Kidney (tissue), 14 donors: ENCODE measurements around the gene FBLN5. TPM values are rescaled to one million over a fixed set of nuclear protein-coding genes. Genes with fewer than 3 reads are reported as not detected.

Experiments used
- DNase-seq, 5 donors: peaks; one replicate each; pipeline ENCODE4 v3.0.0-alpha.2; 2013 to 2020
- FAIRE-seq: peaks from 2 replicates; lab custom pipeline; 2012; peaks lifted over from hg19 to GRCh38; lab: Jason Lieb, UNC
- H3K27ac ChIP-seq, 2 donors: one replicate each; pipeline ENCODE4 v1.7.0; 2013; ENCODE audit warnings: low read depth in 2 of 2, low read length in 2 of 2, inconsistent platforms in 1 of 2
- H3K27me3 ChIP-seq: one replicate; pipeline ENCODE4 v1.7.1; 2013; ENCODE audit warnings: low read length, inconsistent platforms; ENCODE audit not compliant: control insufficient read depth, insufficient read depth
- H3K36me3 ChIP-seq, 3 donors: one replicate each; pipeline versions ENCODE4 v1.7.0 to v1.7.1; 2013; ENCODE audit warnings: low read length in 3 of 3, control low read depth in 1 of 3, inconsistent platforms in 1 of 3; ENCODE audit not compliant: insufficient read depth in 3 of 3, control insufficient read depth in 2 of 3
- H3K4me1 ChIP-seq, 3 donors: one replicate each; pipeline versions ENCODE4 v1.7.0 to v1.7.1; 2013; ENCODE audit warnings: low read length in 3 of 3, inconsistent platforms in 1 of 3, low read depth in 1 of 3; ENCODE audit not compliant: control insufficient read depth in 2 of 3, insufficient read depth in 2 of 3
- H3K4me3 ChIP-seq, 3 donors: one replicate each; pipeline versions ENCODE4 v1.7.0 to v1.8.1; 2013; ENCODE audit warnings: low read length in 3 of 3, control low read depth in 1 of 3, inconsistent platforms in 1 of 3
- H3K9ac ChIP-seq, 3 donors: one replicate each; pipeline versions ENCODE4 v1.7.0 to v1.7.1; 2013; ENCODE audit warnings: low read length in 3 of 3, control low read depth in 1 of 3, inconsistent platforms in 1 of 3
- H3K9me3 ChIP-seq, 3 donors: one replicate each; pipeline versions ENCODE4 v1.7.0 to v1.7.1; 2013; ENCODE audit warnings: low read length in 3 of 3, control low read depth in 1 of 3, inconsistent platforms in 1 of 3; ENCODE audit not compliant: control insufficient read depth in 2 of 3, insufficient read depth in 1 of 3
- intact Hi-C: fragments of 100-400 bp; cut with DNase I; formaldehyde crosslinking; loops from one replicate; pipeline ENCODE4 v1.11.1; 2022
- polyA plus RNA-seq: library from polyadenylated mRNA; stranded (reverse); fragments of 350-450 nt; fragmentation: Illumina TruSeq; extraction: RNeasy Lipid Tissue Mini Kit (QIAGEN cat#74804); gene quantifications from one replicate; pipeline ENCODE4 v1.2.3, GENCODE V29; 2014; ENCODE audit warnings: low read depth, low replicate concordance; ENCODE audit not compliant: insufficient read depth
- total RNA-seq: library from RNA; stranded (reverse); fragmentation: NEBNext Ultra II Directional; extraction: Animal tissue kit (Norgen Biotek cat#: 25700); gene quantifications from one replicate; pipeline ENCODE4 v1.2.1, GENCODE V29; 2021
- TF ChIP-seq, protein P1 (sequence below): IDR thresholded peaks from 3 replicates; pipeline ENCODE4 v1.5.1; 2012; ENCODE audit warnings: mild to moderate bottlenecking, moderate library complexity, borderline replicate concordance; ENCODE audit not compliant: insufficient read depth; ENCODE audit errors: extremely low read depth
- donor health status: control.
- donor health status: control.
- donor health status: control.
- donor health status: control.
- donor health status: control.
- donor health status: DM: yes; HTN: yes; CAD: no.
- donor health status: Normal renal cell carcinoma (clear cell type).

Gene FBLN5
- total and polyA plus RNA-seq, 2 donors from 2014 or later: 75.2 to 99.0 TPM

DNA sequence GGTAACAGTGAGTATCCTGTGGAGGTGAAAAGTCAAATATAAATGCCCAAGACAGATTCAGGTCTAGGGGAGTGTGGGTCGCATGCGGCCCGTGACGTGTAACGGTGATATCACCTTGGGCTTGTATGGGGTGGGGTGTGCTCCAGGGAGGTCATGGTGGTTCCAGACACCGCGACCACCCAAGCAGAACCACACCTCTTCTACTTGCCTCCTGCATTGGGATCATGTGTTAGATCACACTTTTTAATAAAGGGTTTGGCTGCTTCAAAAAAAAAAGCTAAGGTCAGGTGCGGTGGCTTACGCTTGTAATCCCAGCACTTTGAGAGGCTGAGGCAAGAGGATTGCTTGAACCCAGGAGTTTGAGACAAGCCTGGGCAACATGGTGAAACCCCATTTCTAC lies 4.5 kb downstream of the FBLN5 start:
- TF ChIP-seq, protein P1, sequence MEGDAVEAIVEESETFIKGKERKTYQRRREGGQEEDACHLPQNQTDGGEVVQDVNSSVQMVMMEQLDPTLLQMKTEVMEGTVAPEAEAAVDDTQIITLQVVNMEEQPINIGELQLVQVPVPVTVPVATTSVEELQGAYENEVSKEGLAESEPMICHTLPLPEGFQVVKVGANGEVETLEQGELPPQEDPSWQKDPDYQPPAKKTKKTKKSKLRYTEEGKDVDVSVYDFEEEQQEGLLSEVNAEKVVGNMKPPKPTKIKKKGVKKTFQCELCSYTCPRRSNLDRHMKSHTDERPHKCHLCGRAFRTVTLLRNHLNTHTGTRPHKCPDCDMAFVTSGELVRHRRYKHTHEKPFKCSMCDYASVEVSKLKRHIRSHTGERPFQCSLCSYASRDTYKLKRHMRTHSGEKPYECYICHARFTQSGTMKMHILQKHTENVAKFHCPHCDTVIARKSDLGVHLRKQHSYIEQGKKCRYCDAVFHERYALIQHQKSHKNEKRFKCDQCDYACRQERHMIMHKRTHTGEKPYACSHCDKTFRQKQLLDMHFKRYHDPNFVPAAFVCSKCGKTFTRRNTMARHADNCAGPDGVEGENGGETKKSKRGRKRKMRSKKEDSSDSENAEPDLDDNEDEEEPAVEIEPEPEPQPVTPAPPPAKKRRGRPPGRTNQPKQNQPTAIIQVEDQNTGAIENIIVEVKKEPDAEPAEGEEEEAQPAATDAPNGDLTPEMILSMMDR: no peak
- intact Hi-C loops: no loop called here
- Histone ChIP-seq H3K4me1 (peaks cover 0 to 3% (median 2%) of the 10 kb centered on the region in 3 donors), H3K9me3 (no peaks in the 10 kb centered on the region), H3K9ac (no peak overlapping the region), H3K27me3 (no peaks in the 10 kb centered on the region), H3K27ac (no peak overlapping the region), H3K4me3 (peak overlapping the region in 1 of 3 donors; percentile 42), H3K36me3 (no peaks in the 10 kb centered on the region)
- FAIRE-seq: no peak
- no peak for DNase-seq

DNA sequence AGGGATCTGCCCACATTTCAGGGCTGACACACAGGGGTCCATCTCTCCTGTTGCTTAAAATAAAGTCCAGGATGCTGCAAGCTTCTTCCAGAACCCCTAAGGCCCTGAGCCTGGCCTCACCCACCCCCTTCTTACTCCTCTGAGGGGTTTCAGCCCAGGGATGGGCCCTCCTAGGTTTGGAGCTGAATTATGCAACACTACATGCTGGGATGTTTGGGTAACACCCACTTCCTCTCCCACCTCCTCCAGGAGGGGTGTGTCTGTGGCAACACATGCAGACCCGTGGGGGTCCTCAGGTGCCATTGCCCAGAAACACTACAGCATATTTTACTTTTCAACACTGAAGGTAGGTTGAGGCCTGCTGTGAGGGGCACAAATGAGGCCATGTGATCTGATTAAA lies 5.4 kb downstream of the FBLN5 start:
- peaks cover 0 to 3% (median 2%) of the 10 kb centered on the region in 3 donors for H3K4me1 ChIP-seq
- peaks cover 0 to 3% (median 0%) of the 10 kb centered on the region in 3 donors for H3K36me3 ChIP-seq
- no peaks in the 10 kb centered on the region for H3K9me3 ChIP-seq
- TF ChIP-seq, protein P1: no peak
- H3K27me3 ChIP-seq: no peaks in the 10 kb centered on the region
- intact Hi-C loops: no loop called here
- H3K4me3 ChIP-seq: no peak overlapping the region
- H3K27ac ChIP-seq: no peak overlapping the region
- no peak for DNase-seq
- no peak overlapping the region for H3K9ac ChIP-seq
- FAIRE-seq: no peak

GRCh38 chr14:91940209-91940608 lies 7.3 kb downstream of the FBLN5 start:
- H3K4me1 ChIP-seq: peaks cover 0 to 5% (median 2%) of the 10 kb centered on the region in 3 donors
- intact Hi-C loops: no loop called here
- no peaks in the 10 kb centered on the region for H3K9me3 ChIP-seq
- H3K4me3 ChIP-seq: no peak overlapping the region
- TF ChIP-seq, protein P1: no peak
- no peak overlapping the region for H3K9ac ChIP-seq
- DNase-seq (no peak), FAIRE-seq (no peak)
- peaks cover 0 to 10% (median 0%) of the 10 kb centered on the region in 3 donors for H3K36me3 ChIP-seq
- no peak overlapping the region for H3K27ac ChIP-seq
- H3K27me3 ChIP-seq: no peaks in the 10 kb centered on the region

GRCh38 chr14:91935586-91935985 lies 11.9 kb downstream of the FBLN5 start:
- intact Hi-C loops: no loop called here
- no peak for FAIRE-seq
- H3K36me3 ChIP-seq: peaks cover 0 to 10% (median 0%) of the 10 kb centered on the region in 3 donors

More at GRCh38 chr14:91935586-91935985, 11.9 kb downstream of the FBLN5 start:
- no peak overlapping the region for H3K9ac ChIP-seq
- H3K27me3 ChIP-seq: no peaks in the 10 kb centered on the region
- TF ChIP-seq, protein P1: no peak
- no peak overlapping the region for H3K4me3 ChIP-seq
- DNase-seq: no peak
- peak overlapping the region; percentile 43 to 77 for H3K27ac ChIP-seq
- peaks cover 0 to 8% (median 5%) of the 10 kb centered on the region in 3 donors for H3K4me1 ChIP-seq
- no peaks in the 10 kb centered on the region for H3K9me3 ChIP-seq
